Astrocyte (in vitro differentiated cells and primary cell): Measurements from ENCODE around the gene USP47. TPM values are rescaled to one million over a fixed set of nuclear protein-coding genes. Genes with fewer than 3 reads are reported as not detected.

Source experiments
- DNase-seq: peaks from one replicate; pipeline ENCODE4 v3.0.0-alpha.2; 2010; ENCODE audit warnings: low read depth
- FAIRE-seq: peaks from 2 replicates; lab custom pipeline; 2011; peaks lifted over from hg19 to GRCh38; lab: Jason Lieb, UNC
- H2AFZ ChIP-seq: 2 replicates; pipeline ENCODE4 v1.6.0; 2012; ENCODE audit warnings: low read depth, low read length, inconsistent platforms
- H3K27ac ChIP-seq: 2 replicates; pipeline ENCODE4 v1.5.1; 2011; ENCODE audit warnings: low read depth, low read length, inconsistent platforms
- H3K27me3 ChIP-seq: 2 replicates; pipeline ENCODE4 v1.6.0; 2011; ENCODE audit warnings: low read length, inconsistent platforms; ENCODE audit not compliant: insufficient read depth
- H3K36me3 ChIP-seq: 2 replicates; pipeline ENCODE4 v1.5.1; 2011; ENCODE audit warnings: low read length, inconsistent platforms; ENCODE audit not compliant: insufficient read depth
- H3K4me1 ChIP-seq: 2 replicates; pipeline ENCODE4 v1.5.1; 2011; ENCODE audit warnings: low read length, inconsistent platforms; ENCODE audit not compliant: insufficient read depth
- H3K4me2 ChIP-seq: 2 replicates; pipeline ENCODE4 v1.6.0; 2012; ENCODE audit warnings: low read length, inconsistent platforms
- H3K4me3 ChIP-seq: 2 replicates; pipeline ENCODE4 v1.5.1; 2011; ENCODE audit warnings: low read depth, mild to moderate bottlenecking, low read length, inconsistent platforms; ENCODE audit not compliant: insufficient read depth
- H3K79me2 ChIP-seq: 2 replicates; pipeline ENCODE4 v1.6.0; 2012; ENCODE audit warnings: mild to moderate bottlenecking, low read length, inconsistent platforms; ENCODE audit not compliant: insufficient read depth
- H3K9ac ChIP-seq: 2 replicates; pipeline ENCODE4 v1.6.0; 2012; ENCODE audit warnings: mild to moderate bottlenecking, low read length, inconsistent platforms
- H3K9me3 ChIP-seq: 2 replicates; pipeline ENCODE4 v1.5.1; 2012; ENCODE audit warnings: low read depth, mild to moderate bottlenecking, low read length, inconsistent platforms; ENCODE audit not compliant: insufficient read depth
- H4K20me1 ChIP-seq: 2 replicates; pipeline ENCODE4 v1.6.0; 2012; ENCODE audit warnings: low read length, inconsistent platforms; ENCODE audit not compliant: insufficient read depth
- H3K27ac Mint-ChIP-seq: one replicate; pipeline ENCODE4 v1.8.0; 2021; ENCODE audit warnings: mild to moderate bottlenecking, mixed read lengths; ENCODE audit not compliant: unreplicated experiment
- H3K27me3 Mint-ChIP-seq: one replicate; pipeline ENCODE4 v1.8.0; 2021; ENCODE audit warnings: low read depth, mixed read lengths; ENCODE audit not compliant: unreplicated experiment
- H3K36me3 Mint-ChIP-seq: one replicate; pipeline ENCODE4 v1.8.0; 2021; ENCODE audit warnings: low read depth, mixed read lengths; ENCODE audit not compliant: unreplicated experiment
- H3K4me1 Mint-ChIP-seq: one replicate; pipeline ENCODE4 v1.8.0; 2021; ENCODE audit warnings: low read depth, mixed read lengths; ENCODE audit not compliant: unreplicated experiment
- H3K4me3 Mint-ChIP-seq: one replicate; pipeline ENCODE4 v1.8.0; 2021; ENCODE audit warnings: mild to moderate bottlenecking, moderate library complexity, mixed read lengths; ENCODE audit not compliant: unreplicated experiment
- H3K9me3 Mint-ChIP-seq: one replicate; pipeline ENCODE4 v1.8.0; 2021; ENCODE audit warnings: mild to moderate bottlenecking, mixed read lengths; ENCODE audit not compliant: unreplicated experiment
- CTCF ChIP-seq: IDR thresholded peaks from 2 replicates; pipeline ENCODE4 v1.5.1; 2011; ENCODE audit warnings: low read depth, mild to moderate bottlenecking, inconsistent platforms, low read length, moderate library complexity; ENCODE audit not compliant: insufficient read depth
- EZH2 ChIP-seq: IDR thresholded peaks from 2 replicates; pipeline ENCODE4 v1.6.1; 2012; ENCODE audit warnings: mild to moderate bottlenecking, low read length, inconsistent platforms; ENCODE audit not compliant: insufficient read depth
- total RNA-seq: library from RNA; stranded (reverse); gene quantifications from 2 replicates; pipeline ENCODE4 v1.2.1, GENCODE V29; 2021

Gene USP47
- total RNA-seq, 1 donor from 2014 or later: 49.5 TPM

DNA sequence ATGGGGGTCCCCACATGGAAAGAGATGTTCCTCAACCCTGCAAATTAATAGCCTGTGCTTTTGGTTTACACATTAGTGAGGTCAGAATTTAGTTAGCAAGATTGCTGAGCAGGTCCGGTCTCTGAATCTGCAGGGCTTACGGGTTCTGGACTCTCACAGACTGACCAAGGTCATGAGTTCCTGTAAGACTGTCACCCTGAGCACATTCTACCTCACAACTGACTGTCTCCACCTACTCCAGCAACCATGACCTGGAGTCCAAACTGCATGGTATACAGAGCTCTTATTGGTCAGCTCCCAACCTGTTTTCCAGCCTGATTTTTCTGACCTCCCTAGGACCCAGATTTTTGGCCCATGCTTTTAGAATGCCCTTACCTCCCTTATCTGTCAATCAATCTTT is 138.4 kb downstream of the USP47 start:
- Histone ChIP-seq H3K4me3 (no peak overlapping the region), H3K9ac (peak overlapping the region; percentile 65), H3K27ac (peak overlapping the region; percentile 85), H3K36me3 (no peaks in the 10 kb centered on the region), H3K27me3 (no peaks in the 10 kb centered on the region), H3K4me1 (peaks cover 70% of the 10 kb centered on the region), H4K20me1 (no peaks in the 10 kb centered on the region), H3K4me2 (peak overlapping the region; percentile 42), H2AFZ (no peak overlapping the region), H3K79me2 (peaks cover 12% of the 10 kb centered on the region), H3K9me3 (peaks cover 7% of the 10 kb centered on the region)
- peak overlapping the region; percentile 98 for H3K27ac Mint-ChIP-seq
- no peaks in the 10 kb centered on the region for H3K27me3 Mint-ChIP-seq
- FAIRE-seq (no peak), DNase-seq (no peak)
- H3K4me1 Mint-ChIP-seq: peaks cover 59% of the 10 kb centered on the region
- peaks cover 4% of the 10 kb centered on the region for H3K9me3 Mint-ChIP-seq
- H3K4me3 Mint-ChIP-seq: peak overlapping the region; percentile 57
- no peak for TF ChIP-seq EZH2
- TF ChIP-seq CTCF: no peak
- H3K36me3 Mint-ChIP-seq: peaks cover 36% of the 10 kb centered on the region

DNA sequence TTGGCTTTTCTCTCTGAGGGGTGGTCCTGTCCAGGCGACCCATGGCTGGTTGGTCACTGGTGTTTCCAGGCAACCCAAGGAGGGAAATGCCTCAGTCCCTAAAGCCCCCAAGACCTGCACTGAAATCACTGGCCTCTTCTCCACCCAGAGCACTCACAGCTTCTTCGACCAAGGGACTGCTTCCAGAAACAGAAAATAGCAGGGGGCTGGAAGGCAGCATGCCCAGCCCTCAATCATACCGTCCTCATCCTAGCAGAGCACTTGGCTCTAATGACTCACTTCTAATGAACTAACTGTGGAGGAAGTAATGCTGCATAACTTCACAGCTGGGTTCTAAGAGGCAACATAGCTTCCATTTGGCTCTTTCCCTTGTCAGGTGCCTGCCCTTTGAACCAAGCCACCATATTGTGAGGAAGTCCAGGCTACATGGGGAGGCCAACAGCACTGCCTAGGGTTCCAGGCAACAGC is 139.1 kb downstream of the USP47 start:
- Histone ChIP-seq H3K36me3 (no peaks in the 10 kb centered on the region), H3K79me2 (peaks cover 9% of the 10 kb centered on the region), H3K27me3 (no peaks in the 10 kb centered on the region), H3K9me3 (peaks cover 7% of the 10 kb centered on the region), H3K4me1 (peaks cover 74% of the 10 kb centered on the region), H2AFZ (no peak overlapping the region), H3K9ac (peak overlapping the region; percentile 65), H4K20me1 (no peaks in the 10 kb centered on the region), H3K4me2 (peak overlapping the region; percentile 42), H3K27ac (peak overlapping the region; percentile 85), H3K4me3 (no peak overlapping the region)
- Mint-ChIP-seq H3K4me3 (no peak overlapping the region), H3K27me3 (no peaks in the 10 kb centered on the region), H3K27ac (peak overlapping the region; percentile 98), H3K9me3 (peaks cover 4% of the 10 kb centered on the region), H3K4me1 (peaks cover 63% of the 10 kb centered on the region), H3K36me3 (peaks cover 42% of the 10 kb centered on the region)
- no peak for TF ChIP-seq EZH2
- no peak for TF ChIP-seq CTCF
- peak; percentile 60 for DNase-seq
- FAIRE-seq: no peak

GRCh38 chr11:11981364-11981763 is 139.6 kb downstream of the USP47 start:
- peaks cover 4% of the 10 kb centered on the region for H3K9me3 Mint-ChIP-seq
- Histone ChIP-seq H3K4me3 (no peak overlapping the region), H4K20me1 (no peaks in the 10 kb centered on the region), H3K27me3 (no peaks in the 10 kb centered on the region), H3K4me2 (peak overlapping the region; percentile 42), H2AFZ (no peak overlapping the region), H3K9ac (no peak overlapping the region), H3K9me3 (peaks cover 7% of the 10 kb centered on the region), H3K4me1 (peaks cover 74% of the 10 kb centered on the region), H3K79me2 (peaks cover 7% of the 10 kb centered on the region), H3K36me3 (no peaks in the 10 kb centered on the region), H3K27ac (peak overlapping the region; percentile 85)
- DNase-seq (no peak), FAIRE-seq (no peak)
- peaks cover 62% of the 10 kb centered on the region for H3K4me1 Mint-ChIP-seq
- H3K27ac Mint-ChIP-seq: peak overlapping the region; percentile 41
- H3K36me3 Mint-ChIP-seq: peaks cover 40% of the 10 kb centered on the region
- no peak for TF ChIP-seq CTCF
- TF ChIP-seq EZH2: no peak
- H3K4me3 Mint-ChIP-seq: no peak overlapping the region
- H3K27me3 Mint-ChIP-seq: no peaks in the 10 kb centered on the region
